OCI-LY7 (cell line): ENCODE results near the gene NUP88. TPM values are rescaled to one million over a fixed set of nuclear protein-coding genes. Genes with fewer than 3 reads are reported as not detected.

Experiments used
- BruUV-seq: library from RNA; stranded (reverse); fragments of 400-500 nt; replicated peaks from 2 replicates; lab custom pipeline; 2021; lab: Mats Ljungman, UMichigan
- CTCF ChIA-PET: fragments of 300-600 bp; sonication (Branson Sonifier 250); formaldehyde crosslinking; loops from one replicate; lab custom pipeline; 2022; ENCODE audit warnings: antibody characterized with exemption; ENCODE audit not compliant: unreplicated experiment; lab: Charles Lee
- POLR2A ChIA-PET: fragments of 300-600 bp; sonication (Branson Sonifier 250); formaldehyde crosslinking; loops from one replicate; lab custom pipeline; 2022; ENCODE audit warnings: antibody characterized with exemption; lab: Charles Lee
- DNase-seq: peaks from one replicate; pipeline ENCODE4 v3.0.0-alpha.2; 2015; ENCODE audit warnings: low spot score
- H2AFZ ChIP-seq: fragments of 200-600 bp; sonication (generic), shearing (Covaris generic); 2 replicates; pipeline ENCODE4 v1.6.1; 2014; ENCODE audit warnings: mild to moderate bottlenecking, antibody characterized with exemption, low read length, moderate library complexity
- H3K27ac ChIP-seq: fragments of 200-600 bp; sonication (generic); 2 replicates; pipeline ENCODE4 v1.5.1; 2014; ENCODE audit warnings: mixed run types, low read depth, mild to moderate bottlenecking, moderate library complexity, low read length, inconsistent platforms; ENCODE audit not compliant: poor library complexity, severe bottlenecking
- H3K36me3 ChIP-seq: fragments of 200-600 bp; sonication (generic); 2 replicates; pipeline ENCODE4 v1.6.1; 2014; ENCODE audit warnings: mild to moderate bottlenecking, antibody characterized with exemption, low read length, moderate library complexity, mixed read lengths; ENCODE audit not compliant: insufficient read depth
- H3K4me1 ChIP-seq: fragments of 200-600 bp; sonication (generic); 2 replicates; pipeline ENCODE4 v1.5.1; 2014; ENCODE audit warnings: mild to moderate bottlenecking, low read length; ENCODE audit not compliant: insufficient read depth, poor library complexity, severe bottlenecking
- H3K4me2 ChIP-seq: fragments of 200-600 bp; sonication (generic); 2 replicates; pipeline ENCODE4 v1.6.1; 2014; ENCODE audit warnings: mild to moderate bottlenecking, low read length
- H3K4me3 ChIP-seq: fragments of 200-600 bp; sonication (generic); 2 replicates; pipeline ENCODE4 v1.5.1; 2014; ENCODE audit warnings: mild to moderate bottlenecking, low read depth, low read length; ENCODE audit not compliant: poor library complexity, severe bottlenecking
- H3K79me2 ChIP-seq: fragments of 200-600 bp; sonication (generic); 2 replicates; pipeline ENCODE4 v1.6.1; 2016; ENCODE audit warnings: low read depth, mild to moderate bottlenecking, low read length, moderate library complexity, mixed read lengths; ENCODE audit not compliant: insufficient read depth
- H3K9me2 ChIP-seq: fragments of 200-600 bp; sonication (generic); 2 replicates; pipeline ENCODE4 v1.6.1; 2016; ENCODE audit warnings: mild to moderate bottlenecking, low read length, mixed read lengths; ENCODE audit not compliant: insufficient read depth
- H3K9me3 ChIP-seq: fragments of 200-600 bp; sonication (generic); 2 replicates; pipeline ENCODE4 v1.6.1; 2014; ENCODE audit warnings: mild to moderate bottlenecking, mixed run types, low read length, mixed read lengths
- H4K20me1 ChIP-seq: fragments of 200-600 bp; sonication (generic); 2 replicates; pipeline ENCODE4 v1.6.1; 2014; ENCODE audit warnings: mild to moderate bottlenecking, antibody characterized with exemption, low read length, moderate library complexity, mixed read lengths; ENCODE audit not compliant: insufficient read depth
- EZH2phosphoT487 ChIP-seq: fragments of 200-600 bp; sonication (generic); IDR thresholded peaks from 2 replicates; pipeline ENCODE4 v1.6.1; 2018; ENCODE audit warnings: low read depth, borderline replicate concordance, mild to moderate bottlenecking, mixed run types, antibody characterized with exemption, low read length, moderate library complexity, mixed read lengths
- intact Hi-C: fragments of 100-400 bp; cut with micrococcal nuclease; formaldehyde crosslinking; loops from one replicate; pipeline ENCODE4 v1.10.0; 2022; ENCODE audit not compliant: unreplicated experiment
- total RNA-seq, 2 experiments: library from RNA; depleted of rRNA in 1 of 2; stranded (reverse); fragments of >200 nt in 1 of 2; shearing (Covaris generic) in 1 of 2; gene quantifications; 2 replicates each; pipeline ENCODE4 v1.2.3, GENCODE V29; 2014 to 2022
- TF ChIP-seq, protein P1 (sequence below): fragments of 200-600 bp; sonication (generic); conservative IDR thresholded peaks from 2 replicates; pipeline ENCODE4 v1.5.1; 2014; ENCODE audit warnings: mild to moderate bottlenecking, antibody characterized with exemption, low read length, moderate library complexity, mixed read lengths

Gene NUP88
- total RNA-seq, 2 experiments from 2014 or later: 238 to 262 TPM

DNA sequence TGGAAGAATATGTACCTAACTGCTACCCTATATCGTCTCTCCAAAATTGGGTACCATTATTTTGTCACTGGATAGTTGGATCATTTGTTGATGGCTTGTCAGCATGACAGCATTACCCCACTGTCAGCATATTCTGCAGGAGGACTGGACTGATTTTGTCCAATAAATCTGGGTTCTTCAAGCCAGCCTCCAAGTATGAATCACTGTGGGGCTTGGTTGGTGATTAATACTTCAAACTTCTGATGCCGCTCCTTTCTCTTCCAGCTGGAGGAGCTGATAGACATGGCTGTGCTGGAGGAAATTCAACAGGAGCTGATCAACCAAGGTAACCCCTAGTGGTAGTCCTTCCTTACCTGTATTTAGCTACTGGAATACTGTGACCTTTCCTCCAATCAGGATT is 3.0 kb upstream of the NUP88 start:
- POLR2A ChIA-PET: no interaction called here
- Histone ChIP-seq H4K20me1 (peaks cover 3% of the 10 kb centered on the region; the same call in 1 of the 2 replicates), H2AFZ (no peak overlapping the region), H3K9me3 (no peaks in the 10 kb centered on the region), H3K4me1 (peaks cover 19% of the 10 kb centered on the region), H3K4me2 (no peak overlapping the region), H3K4me3 (no peak overlapping the region), H3K79me2 (peaks cover 45% of the 10 kb centered on the region), H3K9me2 (no peaks in the 10 kb centered on the region), H3K36me3 (peaks cover 73% of the 10 kb centered on the region), H3K27ac (no peak overlapping the region)
- BruUV-seq: no TSS peak
- CTCF ChIA-PET: no interaction called here
- intact Hi-C loops: no loop called here
- DNase-seq: no peak
- no peak for TF ChIP-seq EZH2phosphoT487
- TF ChIP-seq, protein P1, sequence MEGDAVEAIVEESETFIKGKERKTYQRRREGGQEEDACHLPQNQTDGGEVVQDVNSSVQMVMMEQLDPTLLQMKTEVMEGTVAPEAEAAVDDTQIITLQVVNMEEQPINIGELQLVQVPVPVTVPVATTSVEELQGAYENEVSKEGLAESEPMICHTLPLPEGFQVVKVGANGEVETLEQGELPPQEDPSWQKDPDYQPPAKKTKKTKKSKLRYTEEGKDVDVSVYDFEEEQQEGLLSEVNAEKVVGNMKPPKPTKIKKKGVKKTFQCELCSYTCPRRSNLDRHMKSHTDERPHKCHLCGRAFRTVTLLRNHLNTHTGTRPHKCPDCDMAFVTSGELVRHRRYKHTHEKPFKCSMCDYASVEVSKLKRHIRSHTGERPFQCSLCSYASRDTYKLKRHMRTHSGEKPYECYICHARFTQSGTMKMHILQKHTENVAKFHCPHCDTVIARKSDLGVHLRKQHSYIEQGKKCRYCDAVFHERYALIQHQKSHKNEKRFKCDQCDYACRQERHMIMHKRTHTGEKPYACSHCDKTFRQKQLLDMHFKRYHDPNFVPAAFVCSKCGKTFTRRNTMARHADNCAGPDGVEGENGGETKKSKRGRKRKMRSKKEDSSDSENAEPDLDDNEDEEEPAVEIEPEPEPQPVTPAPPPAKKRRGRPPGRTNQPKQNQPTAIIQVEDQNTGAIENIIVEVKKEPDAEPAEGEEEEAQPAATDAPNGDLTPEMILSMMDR: no peak

DNA sequence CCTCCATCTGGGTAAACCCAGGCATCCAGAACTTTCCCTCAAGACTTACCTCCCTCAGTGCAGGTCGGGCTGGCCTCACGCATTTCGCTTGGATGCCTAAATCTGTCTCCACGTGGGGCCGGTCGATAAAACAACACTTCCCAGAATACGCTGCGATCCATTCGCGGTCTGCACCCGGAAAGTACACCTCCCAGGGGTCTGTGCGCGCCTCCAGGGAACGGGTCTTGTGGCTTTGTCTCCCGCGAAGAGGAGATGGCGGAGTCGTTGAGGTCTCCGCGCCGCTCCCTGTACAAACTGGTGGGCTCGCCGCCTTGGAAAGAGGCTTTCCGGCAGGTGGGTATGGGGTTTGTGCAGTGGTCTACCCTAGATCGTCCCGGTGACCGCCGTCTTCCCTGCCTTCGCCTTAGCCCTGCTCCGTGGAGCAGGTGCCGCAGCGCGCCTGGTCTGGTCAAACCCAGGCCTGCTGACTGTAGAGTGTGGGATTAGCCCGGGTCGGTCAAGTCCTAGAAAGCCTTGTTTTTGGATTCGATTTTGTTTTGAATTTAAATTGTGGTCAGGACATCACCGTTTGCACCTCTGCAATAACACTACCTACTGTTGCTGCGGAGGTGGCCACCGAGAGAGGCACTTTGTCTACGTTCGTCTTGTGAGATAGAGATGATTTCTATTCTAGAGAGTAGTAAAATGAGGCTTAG is 644 bp upstream of the NUP88 start, which contains the start of gene RPAIN:
TSS of gene RPAIN (plus strand) at position 224 of the 695 bp plus-strand sequence. CDS start at position 253, 29 bp downstream.
- Histone ChIP-seq H3K9me2 (no peaks in the 10 kb centered on the region), H3K4me1 (peaks cover 31% of the 10 kb centered on the region), H3K27ac (peak within 1 kb of the TSS; percentile 96), H2AFZ (peak within 1 kb of the TSS; percentile 63; the same call in 1 of the 2 replicates), H3K9me3 (no peaks in the 10 kb centered on the region), H4K20me1 (peaks cover 14% of the 10 kb centered on the region), H3K79me2 (peaks cover 69% of the 10 kb centered on the region), H3K4me3 (peak within 1 kb of the TSS; percentile 88), H3K36me3 (peaks cover 72% of the 10 kb centered on the region), H3K4me2 (peak within 1 kb of the TSS; percentile 91)
- TF ChIP-seq EZH2phosphoT487: no peak
- TF ChIP-seq, protein P1: no peak
- ChIA-PET POLR2A (interaction anchor here (0.9 to 1.0 kb wide), 4 partner anchors 9 to 136 kb away, joined by 3 to 4 read pairs (median 4); no protein-coding TSS in a partner anchor), CTCF (no interaction called here)
- peak; percentile 92 for DNase-seq
- BruUV-seq: no TSS peak
- intact Hi-C loops: loop anchor here (1.0 to 5.0 kb wide), 6 partner anchors 19 to 229 kb away; partner anchors contain the start of genes C1QBP, DERL2, DHX33 and MIS12
